Naive thymus-derived CD4-positive, alpha-beta T cell (primary cell): ENCODE data around the gene CREB3L2. TPM values are rescaled to one million over a fixed set of nuclear protein-coding genes. Genes with fewer than 3 reads are reported as not detected.

Source experiments
- ATAC-seq: fragments of 150-1000 bp; cut with Tn5 transposase; 2 replicates; pipeline ENCODE4 v1.10.0; 2021; ENCODE audit warnings: mild to moderate bottlenecking, moderate library complexity
- CTCF ChIA-PET: fragments of 350-600 bp; sonication (Branson Sonifier 250); formaldehyde crosslinking; loops from one replicate; lab custom pipeline; 2021; ENCODE audit warnings: antibody characterized with exemption; lab: Charles Lee
- POLR2A ChIA-PET: fragments of 350-600 bp; sonication (Branson Sonifier 250); formaldehyde crosslinking; loops from one replicate; lab custom pipeline; 2021; ENCODE audit warnings: antibody characterized with exemption, inconsistent platforms; lab: Charles Lee
- DNase-seq, 9 donors: peaks; one replicate each; pipeline versions ENCODE4 v3.0.0 to v3.0.0-alpha.2; 2020 to 2022; ENCODE audit warnings: mixed read lengths in 1 of 9
- H3K27ac ChIP-seq: one replicate; pipeline ENCODE4 v1.7.0; 2013; ENCODE audit warnings: mild to moderate bottlenecking, low read depth, low read length, moderate library complexity
- H3K27me3 ChIP-seq, 2 donors: one replicate each; pipeline ENCODE4 v1.7.0; 2013; ENCODE audit warnings: low read length in 2 of 2, mild to moderate bottlenecking in 2 of 2, moderate library complexity in 2 of 2; ENCODE audit not compliant: control insufficient read depth in 2 of 2, insufficient read depth in 2 of 2
- H3K36me3 ChIP-seq, 3 experiments: 1 replicate in 2 of 3; 2 replicates in 1 of 3; pipeline ENCODE4 v1.7.0; 2013; ENCODE audit warnings: low read length in 3 of 3, mild to moderate bottlenecking in 3 of 3, moderate library complexity in 1 of 3; ENCODE audit not compliant: insufficient read depth in 3 of 3, control insufficient read depth in 2 of 3
- H3K4me1 ChIP-seq, 2 donors: one replicate each; pipeline ENCODE4 v1.7.0; 2013; ENCODE audit warnings: low read length in 2 of 2, mild to moderate bottlenecking in 2 of 2, moderate library complexity in 1 of 2; ENCODE audit not compliant: control insufficient read depth in 2 of 2, insufficient read depth in 2 of 2
- H3K4me3 ChIP-seq: 2 replicates; pipeline ENCODE4 v1.7.0; 2013; ENCODE audit warnings: mild to moderate bottlenecking, low read length
- H3K9me3 ChIP-seq, 3 experiments: 1 replicate in 2 of 3; 2 replicates in 1 of 3; pipeline ENCODE4 v1.7.0; 2013; ENCODE audit warnings: low read length in 3 of 3; ENCODE audit not compliant: control insufficient read depth in 2 of 3
- H3K27ac Mint-ChIP-seq, 9 donors: one replicate each; pipeline ENCODE4 v1.8.0; 2020 to 2022; ENCODE audit warnings: mixed read lengths in 9 of 9, mild to moderate bottlenecking in 8 of 9, moderate library complexity in 5 of 9, inconsistent platforms in 2 of 9
- H3K27me3 Mint-ChIP-seq, 5 donors: one replicate each; pipeline ENCODE4 v1.8.0; 2021 to 2022; ENCODE audit warnings: mixed read lengths in 5 of 5, mild to moderate bottlenecking in 1 of 5
- H3K36me3 Mint-ChIP-seq, 5 donors: one replicate each; pipeline ENCODE4 v1.8.0; 2020 to 2022; ENCODE audit warnings: mixed read lengths in 5 of 5, mild to moderate bottlenecking in 3 of 5, inconsistent platforms in 1 of 5
- H3K4me1 Mint-ChIP-seq, 7 donors: one replicate each; pipeline ENCODE4 v1.8.0; 2020 to 2022; ENCODE audit warnings: mixed read lengths in 7 of 7, mild to moderate bottlenecking in 3 of 7, inconsistent platforms in 1 of 7
- H3K4me3 Mint-ChIP-seq, 10 donors: one replicate each; pipeline ENCODE4 v1.8.0; 2020 to 2022; ENCODE audit warnings: mild to moderate bottlenecking in 10 of 10, mixed read lengths in 10 of 10, moderate library complexity in 6 of 10, inconsistent platforms in 2 of 10
- H3K9me3 Mint-ChIP-seq, 11 donors: one replicate each; pipeline ENCODE4 v1.8.0; 2020 to 2022; ENCODE audit warnings: mixed read lengths in 11 of 11, mild to moderate bottlenecking in 4 of 11, inconsistent platforms in 1 of 11, moderate library complexity in 1 of 11
- intact Hi-C, 2 donors: fragments of 100-400 bp; cut with micrococcal nuclease; formaldehyde crosslinking; loops; one replicate each; pipeline ENCODE4 v1.15.1; 2023
- polyA plus RNA-seq, 2 donors: library from polyadenylated mRNA; unstranded; fragments of 300-500 nt; fragmentation: Illumina TruSeq; gene quantifications; one replicate each; pipeline ENCODE4 v1.2.3, GENCODE V29; 2021
- total RNA-seq, 6 experiments: library from RNA in 5 of 6; stranded (reverse) in 5 of 6; gene quantifications; 1 replicate in 5 of 6; 2 replicates in 1 of 6; pipeline ENCODE4 v1.2.3 and lab custom pipeline; 2021 to 2026

CREB3L2 gene
- total and polyA plus RNA-seq, 7 experiments from 2014 or later, result 5.3 to 46.2 (median 18.1) TPM

DNA sequence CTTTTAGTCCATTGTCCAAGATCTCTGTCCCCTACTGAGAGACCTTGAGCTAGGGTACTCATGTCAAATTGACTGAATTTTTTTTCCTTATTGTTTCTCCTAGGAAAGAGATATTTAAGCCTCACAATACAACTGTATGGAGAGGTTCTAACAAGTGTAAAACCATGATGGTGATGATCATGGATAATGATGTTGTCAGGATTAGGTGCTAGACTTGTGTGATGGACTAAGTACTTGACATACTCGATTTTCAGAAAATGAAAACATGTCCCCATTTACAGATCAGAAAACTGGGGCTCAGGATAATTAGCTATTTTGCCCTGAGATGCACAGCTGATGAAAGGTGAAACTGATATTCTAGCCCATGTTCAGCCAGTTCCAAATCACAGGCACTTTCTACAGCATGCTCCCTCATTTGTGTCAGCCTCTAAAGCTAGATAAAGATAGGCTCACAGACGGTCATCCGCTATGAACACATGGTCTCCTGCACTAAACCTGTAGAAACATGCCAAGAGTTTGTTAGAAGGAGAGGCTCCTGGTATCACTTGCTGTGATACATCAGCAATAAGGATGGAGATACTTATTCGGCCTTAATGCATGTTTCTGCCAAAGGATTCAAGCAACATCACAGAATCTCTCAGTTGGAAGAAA, 67.6 kb downstream of the CREB3L2 start:
- Mint-ChIP-seq H3K4me1 (peaks cover 29 to 52% (median 44%) of the 10 kb centered on the region in 7 donors), H3K27ac (peak overlapping the region; percentile 89 to 99 (median 96)), H3K27me3 (no peaks in the 10 kb centered on the region), H3K4me3 (peak overlapping the region; percentile 68 to 92 (median 86)), H3K9me3 (peaks cover 0 to 3% (median 0%) of the 10 kb centered on the region in 11 donors), H3K36me3 (peaks cover 14 to 29% (median 22%) of the 10 kb centered on the region in 5 donors)
- no peaks in the 10 kb centered on the region for H3K27me3 ChIP-seq
- H3K9me3 ChIP-seq, result no peaks in the 10 kb centered on the region
- no peaks in the 10 kb centered on the region for H3K36me3 ChIP-seq
- H3K27ac ChIP-seq, result peak overlapping the region; percentile 70
- ChIA-PET CTCF (interaction anchor here (0.9 to 3.2 kb wide), 3 partner anchors 30 to 68 kb away, joined by 3 to 13 read pairs (median 4); partner anchors contain the start of gene CREB3L2), POLR2A (interaction anchor here (0.6 to 1.1 kb wide), 2 partner anchors 65 to 1339 kb away, joined by 3 to 5 read pairs; no protein-coding TSS in a partner anchor)
- H3K4me3 ChIP-seq, result peak overlapping the region; percentile 45
- no peak for ATAC-seq
- intact Hi-C loops, result loop anchor here in 1 of 2 donors (10.0 kb wide), 1 partner anchor 1300 kb away; the partner anchor contains the start of gene UBN2
- DNase-seq, result peak in 2 of 9 donors; percentile 0 to 4
- peaks cover 12 to 20% of the 10 kb centered on the region in 2 donors for H3K4me1 ChIP-seq

DNA sequence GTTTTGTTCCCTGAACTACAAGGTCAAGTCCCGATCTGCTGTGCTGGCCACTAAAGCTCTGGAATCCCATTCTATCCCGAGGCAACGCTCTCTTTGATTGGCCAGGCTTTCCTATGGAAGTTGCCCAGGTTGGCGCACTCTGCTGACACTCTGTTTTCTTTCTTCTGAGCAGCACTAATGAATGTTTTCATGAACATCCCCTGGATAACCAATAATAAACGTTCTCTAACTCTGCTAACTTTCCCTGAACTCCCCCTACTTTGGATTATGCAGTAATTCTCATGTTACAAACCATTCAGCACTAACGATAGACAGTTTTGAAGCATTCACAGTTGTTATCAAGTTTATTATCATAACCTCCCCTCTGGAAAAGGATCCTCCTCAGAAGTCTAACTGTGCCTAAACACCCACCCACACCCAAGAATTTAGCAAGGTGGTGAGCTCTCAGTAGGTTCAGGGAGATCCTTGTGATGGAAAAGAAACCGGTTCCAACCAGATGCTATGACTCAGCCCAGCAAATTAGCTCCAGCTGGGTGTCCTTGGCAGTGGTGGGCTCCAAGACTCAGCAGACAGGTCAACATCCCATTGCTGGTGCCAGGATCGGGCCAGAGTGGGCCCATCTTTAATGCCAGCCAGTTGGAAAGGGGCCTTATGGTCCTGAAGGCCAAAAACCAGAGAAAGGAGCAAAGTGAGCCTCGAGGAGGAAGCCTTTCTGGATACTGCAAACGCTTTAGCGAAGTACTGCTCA, 68.4 kb downstream of the CREB3L2 start:
- H3K36me3 ChIP-seq, result no peaks in the 10 kb centered on the region
- Mint-ChIP-seq H3K27me3 (no peaks in the 10 kb centered on the region), H3K36me3 (peaks cover 14 to 27% (median 22%) of the 10 kb centered on the region in 5 donors), H3K4me3 (peak overlapping the region in 3 of 10 donors; percentile 32 to 88 (median 61)), H3K9me3 (peaks cover 0 to 3% (median 0%) of the 10 kb centered on the region in 11 donors), H3K27ac (peak overlapping the region in 8 of 9 donors; percentile 0 to 98 (median 68)), H3K4me1 (peaks cover 29 to 52% (median 44%) of the 10 kb centered on the region in 7 donors)
- H3K27me3 ChIP-seq, result no peaks in the 10 kb centered on the region
- no peak overlapping the region for H3K4me3 ChIP-seq
- ChIA-PET POLR2A (no interaction called here), CTCF (interaction anchor here (0.9 to 3.2 kb wide), 3 partner anchors 29 to 69 kb away, joined by 3 to 13 read pairs (median 4); partner anchors contain the start of gene CREB3L2)
- no peak for DNase-seq
- intact Hi-C loops, result loop anchor here in 1 of 2 donors (10.0 kb wide), 1 partner anchor 1301 kb away; the partner anchor contains the start of gene UBN2
- peak overlapping the region; percentile 70 for H3K27ac ChIP-seq
- ATAC-seq, result no peak
- H3K9me3 ChIP-seq, result no peaks in the 10 kb centered on the region
- peaks cover 12 to 20% of the 10 kb centered on the region in 2 donors for H3K4me1 ChIP-seq

DNA sequence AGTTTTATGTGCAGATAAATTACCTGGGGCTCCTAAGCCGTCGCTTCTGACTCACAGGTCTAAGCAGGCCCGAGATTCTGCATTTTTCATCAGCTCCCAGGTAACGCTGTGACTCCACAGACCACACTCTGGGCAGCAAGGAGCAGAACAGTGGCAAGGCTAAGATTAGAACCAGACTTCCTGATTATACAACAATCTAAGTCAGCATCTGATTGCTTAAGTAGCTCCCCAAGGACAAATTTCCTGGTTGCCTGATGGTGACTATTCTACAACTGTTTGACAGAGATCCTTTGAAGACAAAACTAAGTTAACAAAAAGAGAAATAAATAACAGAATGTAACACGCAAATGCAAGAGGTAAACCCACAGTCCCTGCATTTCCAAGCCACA, 69.0 kb downstream of the CREB3L2 start:
- POLR2A ChIA-PET, result no interaction called here
- Histone ChIP-seq H3K36me3 (peaks cover 0 to 2% (median 0%) of the 10 kb centered on the region in 3 experiments), H3K4me3 (no peak overlapping the region), H3K27me3 (no peaks in the 10 kb centered on the region), H3K27ac (no peak overlapping the region), H3K9me3 (no peaks in the 10 kb centered on the region), H3K4me1 (peaks cover 12 to 20% of the 10 kb centered on the region in 2 donors)
- H3K27me3 Mint-ChIP-seq, result no peaks in the 10 kb centered on the region
- no peak for ATAC-seq
- peak overlapping the region in 7 of 9 donors; percentile 0 to 98 (median 69) for H3K27ac Mint-ChIP-seq
- H3K4me1 Mint-ChIP-seq, result peaks cover 29 to 52% (median 44%) of the 10 kb centered on the region in 7 donors
- peaks cover 0 to 3% (median 0%) of the 10 kb centered on the region in 11 donors for H3K9me3 Mint-ChIP-seq
- H3K4me3 Mint-ChIP-seq, result peak overlapping the region in 1 of 10 donors; percentile 61
- intact Hi-C loops, result loop anchor here in 1 of 2 donors (10.0 kb wide), 1 partner anchor 1302 kb away; the partner anchor contains the start of gene UBN2
- DNase-seq, result no peak
- H3K36me3 Mint-ChIP-seq, result peaks cover 15 to 31% (median 23%) of the 10 kb centered on the region in 5 donors
- CTCF ChIA-PET, result interaction anchor here (2.0 kb wide), 1 partner anchor 29 kb away, joined by 4 read pairs; no protein-coding TSS in a partner anchor

DNA sequence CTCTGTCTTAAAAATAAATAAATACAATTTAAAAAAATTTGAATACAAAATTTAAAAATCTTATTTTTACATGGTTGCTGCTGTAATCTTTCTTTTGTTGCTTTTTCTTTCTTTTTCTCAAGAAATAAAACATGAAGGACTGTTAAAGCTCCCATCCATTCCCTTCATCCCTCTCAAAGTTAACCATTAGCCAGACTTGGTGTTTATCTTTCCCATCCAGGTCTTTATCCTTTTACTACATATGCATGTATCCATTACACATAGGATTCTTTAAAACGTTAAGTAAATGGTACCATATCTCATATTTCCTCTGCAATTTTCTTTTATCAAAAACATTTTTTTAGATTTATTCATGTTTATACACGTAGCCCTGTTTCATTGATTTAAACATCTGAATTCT, 70.1 kb downstream of the CREB3L2 start:
- Mint-ChIP-seq H3K27ac (peak overlapping the region in 1 of 9 donors; percentile 59), H3K4me3 (no peak overlapping the region), H3K27me3 (no peaks in the 10 kb centered on the region), H3K4me1 (peaks cover 29 to 52% (median 45%) of the 10 kb centered on the region in 7 donors), H3K9me3 (peaks cover 0 to 3% (median 0%) of the 10 kb centered on the region in 11 donors), H3K36me3 (peaks cover 18 to 40% (median 32%) of the 10 kb centered on the region in 5 donors)
- ChIA-PET CTCF (interaction anchor here (0.6 to 2.0 kb wide), 3 partner anchors 8 to 429 kb away, joined by 3 to 6 read pairs (median 4); no protein-coding TSS in a partner anchor), POLR2A (interaction anchor here (0.6 kb wide), 2 partner anchors 8 to 68 kb away, joined by 4 read pairs; no protein-coding TSS in a partner anchor)
- intact Hi-C loops, result loop anchor here in 1 of 2 donors (10.0 kb wide), 1 partner anchor 1303 kb away; the partner anchor contains the start of gene UBN2
- Histone ChIP-seq H3K4me3 (no peak overlapping the region), H3K27ac (no peak overlapping the region), H3K27me3 (no peaks in the 10 kb centered on the region), H3K9me3 (no peaks in the 10 kb centered on the region), H3K36me3 (peaks cover 0 to 9% (median 0%) of the 10 kb centered on the region in 3 experiments), H3K4me1 (peaks cover 12 to 20% of the 10 kb centered on the region in 2 donors)
- ATAC-seq (no peak), DNase-seq (no peak)

DNA sequence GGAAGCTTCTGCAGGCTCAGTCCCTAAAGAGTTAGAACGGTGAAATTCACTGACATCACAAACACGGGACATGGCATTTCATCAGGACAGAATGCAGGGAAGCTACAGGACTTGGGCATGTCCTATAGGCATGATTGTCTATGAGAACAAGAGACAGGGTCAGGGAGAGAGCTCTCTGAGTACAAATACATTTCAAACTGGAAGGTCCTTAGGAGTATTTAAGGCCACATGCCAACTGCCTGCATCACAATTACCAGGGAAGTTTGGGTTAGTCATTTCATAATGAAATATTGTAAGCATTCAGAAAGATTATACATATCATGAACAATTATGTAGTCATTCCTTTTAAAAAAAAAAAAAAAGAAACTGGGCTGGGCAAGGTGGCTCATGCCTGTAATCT, 71.3 kb downstream of the CREB3L2 start:
- intact Hi-C loops, result loop anchor here in 1 of 2 donors (10.0 kb wide), 1 partner anchor 1304 kb away; the partner anchor contains the start of gene UBN2

DNA sequence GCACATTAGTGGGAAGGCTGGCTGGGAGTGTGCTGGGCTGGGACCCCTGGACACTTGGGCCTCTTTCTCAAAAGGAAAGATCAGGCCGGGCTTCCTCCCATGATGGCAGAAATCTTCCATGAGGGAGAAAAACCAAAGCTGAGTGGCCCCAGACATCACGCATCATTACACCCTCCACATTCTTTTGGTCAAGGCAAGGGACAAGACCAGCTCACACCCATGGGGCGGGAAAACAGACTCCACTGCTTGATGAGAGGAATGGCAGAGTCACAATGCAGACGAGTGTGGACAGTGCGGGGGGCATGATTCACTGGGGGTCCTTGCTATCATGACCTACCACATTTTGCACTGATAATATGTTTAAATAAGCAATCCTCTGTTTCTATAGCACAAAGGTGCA, 73.3 kb downstream of the CREB3L2 start:
- Mint-ChIP-seq H3K27ac (no peak overlapping the region), H3K4me1 (peaks cover 12 to 25% (median 20%) of the 10 kb centered on the region in 7 donors), H3K36me3 (peaks cover 21 to 57% (median 53%) of the 10 kb centered on the region in 5 donors), H3K4me3 (no peak overlapping the region), H3K9me3 (peaks cover 0 to 4% (median 0%) of the 10 kb centered on the region in 11 donors), H3K27me3 (no peaks in the 10 kb centered on the region)
- H3K9me3 ChIP-seq, result no peaks in the 10 kb centered on the region
- H3K36me3 ChIP-seq, result peaks cover 0 to 14% (median 5%) of the 10 kb centered on the region in 3 experiments
- ATAC-seq, result no peak
- H3K27me3 ChIP-seq, result no peaks in the 10 kb centered on the region
- CTCF ChIA-PET, result no interaction called here
- no peaks in the 10 kb centered on the region for H3K4me1 ChIP-seq
- H3K27ac ChIP-seq, result no peak overlapping the region
- intact Hi-C loops, result no loop called here
- POLR2A ChIA-PET, result no interaction called here
- no peak for DNase-seq
- no peak overlapping the region for H3K4me3 ChIP-seq

More for the DNA sequence above, 71.3 kb downstream of the CREB3L2 start:
- Mint-ChIP-seq H3K4me1 (peaks cover 22 to 41% (median 34%) of the 10 kb centered on the region in 7 donors), H3K4me3 (no peak overlapping the region), H3K27ac (peak overlapping the region in 2 of 9 donors; percentile 8 to 70), H3K36me3 (peaks cover 18 to 46% (median 42%) of the 10 kb centered on the region in 5 donors), H3K27me3 (no peaks in the 10 kb centered on the region), H3K9me3 (peaks cover 0 to 4% (median 0%) of the 10 kb centered on the region in 11 donors)
- POLR2A ChIA-PET, result no interaction called here
- peaks cover 0 to 14% (median 0%) of the 10 kb centered on the region in 3 experiments for H3K36me3 ChIP-seq
- peaks cover 5 to 14% of the 10 kb centered on the region in 2 donors for H3K4me1 ChIP-seq
- no peaks in the 10 kb centered on the region for H3K27me3 ChIP-seq
- CTCF ChIA-PET, result interaction anchor here (0.8 kb wide), 1 partner anchor 77 kb away, joined by 3 read pairs; no protein-coding TSS in a partner anchor
- H3K27ac ChIP-seq, result no peak overlapping the region
- no peak overlapping the region for H3K4me3 ChIP-seq
- H3K9me3 ChIP-seq, result no peaks in the 10 kb centered on the region
- no peak for ATAC-seq
- DNase-seq, result no peak
